Measurements from ENCODE around the gene HOXC9.

- TF ChIP-seq CTCF (IDR thresholded peaks at IDR 0.05) (no peak), POLR2A (IDR thresholded peaks at IDR 0.05) (no peak)
Measured at GRCh38 chr12:54000116-54001114, at the start of gene HOXC9.
